Keratinocyte (primary cell): ENCODE data around the gene TRPT1.

Experiments
- EZH2 ChIP-seq: IDR thresholded peaks from one replicate; pipeline ENCODE4 v1.6.1; 2012; ENCODE audit warnings: inconsistent platforms, mild to moderate bottlenecking, low read length, moderate library complexity
- TF ChIP-seq, protein P1 (sequence below), 3 experiments: IDR thresholded peaks in 1 of 3; conservative IDR thresholded peaks in 1 of 3; optimal IDR thresholded peaks in 1 of 3; 2 replicates in 2 of 3; 3 replicates in 1 of 3; pipeline versions ENCODE3 to v1.5.1; 2011; ENCODE audit warnings: low read length in 3 of 3, mild to moderate bottlenecking in 3 of 3, moderate library complexity in 2 of 3, control low read depth in 1 of 3, inconsistent platforms in 1 of 3; ENCODE audit not compliant: insufficient read depth in 2 of 3; ENCODE audit errors: extremely low read depth in 1 of 3

DNA sequence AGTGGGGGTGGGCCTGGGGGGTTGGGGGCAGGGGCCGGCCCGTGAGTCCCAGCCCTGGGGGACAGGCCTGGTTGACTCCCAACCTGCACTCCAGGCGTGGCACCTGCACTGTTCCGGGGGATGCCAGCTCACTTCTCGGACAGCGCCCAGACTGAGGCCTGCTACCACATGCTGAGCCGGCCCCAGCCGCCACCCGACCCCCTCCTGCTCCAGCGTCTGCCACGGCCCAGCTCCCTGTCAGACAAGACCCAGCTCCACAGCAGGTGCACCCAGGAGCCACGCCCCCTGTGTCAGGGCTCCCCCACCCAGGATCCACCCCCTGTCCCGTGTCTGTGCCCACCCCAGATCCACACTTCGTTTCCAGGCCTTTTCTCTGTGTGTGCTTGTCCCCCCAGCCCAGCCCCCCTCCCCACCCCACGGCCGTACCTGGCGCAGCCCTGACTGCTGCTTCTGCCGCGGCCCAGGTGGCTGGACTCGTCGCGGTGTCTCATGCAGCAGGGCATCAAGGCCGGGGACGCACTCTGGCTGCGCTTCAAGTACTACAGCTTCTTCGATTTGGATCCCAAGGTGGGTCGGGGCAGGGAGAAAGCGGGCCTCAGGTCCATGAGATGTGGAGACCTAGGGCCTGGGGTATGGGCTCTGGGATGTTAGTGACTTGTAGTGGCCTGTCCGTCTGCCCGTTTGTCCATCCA is 14.7 kb downstream of the TRPT1 start:
- TF ChIP-seq, protein P1, sequence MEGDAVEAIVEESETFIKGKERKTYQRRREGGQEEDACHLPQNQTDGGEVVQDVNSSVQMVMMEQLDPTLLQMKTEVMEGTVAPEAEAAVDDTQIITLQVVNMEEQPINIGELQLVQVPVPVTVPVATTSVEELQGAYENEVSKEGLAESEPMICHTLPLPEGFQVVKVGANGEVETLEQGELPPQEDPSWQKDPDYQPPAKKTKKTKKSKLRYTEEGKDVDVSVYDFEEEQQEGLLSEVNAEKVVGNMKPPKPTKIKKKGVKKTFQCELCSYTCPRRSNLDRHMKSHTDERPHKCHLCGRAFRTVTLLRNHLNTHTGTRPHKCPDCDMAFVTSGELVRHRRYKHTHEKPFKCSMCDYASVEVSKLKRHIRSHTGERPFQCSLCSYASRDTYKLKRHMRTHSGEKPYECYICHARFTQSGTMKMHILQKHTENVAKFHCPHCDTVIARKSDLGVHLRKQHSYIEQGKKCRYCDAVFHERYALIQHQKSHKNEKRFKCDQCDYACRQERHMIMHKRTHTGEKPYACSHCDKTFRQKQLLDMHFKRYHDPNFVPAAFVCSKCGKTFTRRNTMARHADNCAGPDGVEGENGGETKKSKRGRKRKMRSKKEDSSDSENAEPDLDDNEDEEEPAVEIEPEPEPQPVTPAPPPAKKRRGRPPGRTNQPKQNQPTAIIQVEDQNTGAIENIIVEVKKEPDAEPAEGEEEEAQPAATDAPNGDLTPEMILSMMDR (optimal IDR thresholded peaks at IDR 0.05 in 1 of 3, IDR thresholded peaks at IDR 0.05 in 1 of 3, conservative IDR thresholded peaks at IDR 0.05 in 1 of 3; ENCODE audit: extremely low read depth in 1 of 3, insufficient read depth in 2 of 3, low read length in 3 of 3) = no peak
- no peak for TF ChIP-seq EZH2
